GM12878 (cell line): ENCODE results near the gene DNAH17. TPM values are rescaled to one million over a fixed set of nuclear protein-coding genes. Genes with fewer than 3 reads are reported as not detected.

ENCODE experiments used
- ATAC-seq: fragments of 200-7000 bp; cut with Tn5 transposase; 3 replicates; pipeline ENCODE4 v1.9.1; 2020; ENCODE audit warnings: mild to moderate bottlenecking, moderate library complexity
- BruUV-seq: library from RNA; stranded (reverse); fragments of 400-500 nt; replicated peaks from 2 replicates; lab custom pipeline; 2021; lab: Mats Ljungman, UMichigan
- CTCF ChIA-PET: fragments of 300-600 bp; sonication (Branson Sonifier 250); formaldehyde crosslinking; extraction: SDS; loops from one replicate; lab custom pipeline; 2021; ENCODE audit warnings: inconsistent platforms; lab: Yijun Ruan, JAX
- POLR2A ChIA-PET: fragments of 350-600 bp; formaldehyde crosslinking; extraction: SDS; loops from one replicate; lab custom pipeline; 2021; ENCODE audit warnings: inconsistent platforms; lab: Charles Lee
- RAD21 ChIA-PET: fragments of 300-600 bp; sonication (Branson Sonifier 250); formaldehyde crosslinking; loops from one replicate; lab custom pipeline; 2023; ENCODE audit warnings: antibody characterized with exemption; ENCODE audit not compliant: unreplicated experiment; lab: Charles Lee
- SMC1A ChIA-PET: fragments of 300-600 bp; sonication (Branson Sonifier 250); formaldehyde crosslinking; loops from one replicate; lab custom pipeline; 2023; ENCODE audit not compliant: unreplicated experiment, uncharacterized antibody; lab: Charles Lee
- DNase-seq: peaks from one replicate; pipeline ENCODE4 v3.0.0-alpha.2; 2011; ENCODE audit warnings: low read depth, low spot score
- FAIRE-seq: peaks from 3 replicates; lab custom pipeline; 2011; peaks lifted over from hg19 to GRCh38; lab: Jason Lieb, UNC
- H2AFZ ChIP-seq: 2 replicates; pipeline ENCODE4 v1.6.0; 2011; ENCODE audit warnings: low read depth, low read length, control low read depth; ENCODE audit not compliant: control insufficient read depth
- H3K27ac ChIP-seq: 2 replicates; pipeline ENCODE4 v1.5.1; 2011; ENCODE audit warnings: control low read depth; ENCODE audit not compliant: control insufficient read depth, insufficient read depth
- H3K27me3 ChIP-seq, 2 experiments: replicated peaks in 1 of 2; 2 replicates each; pipeline versions ENCODE4 v1.6.0 to v1.6.1; 2011; ENCODE audit warnings: low read length in 1 of 2; ENCODE audit not compliant: control insufficient read depth in 2 of 2, insufficient read depth in 2 of 2
- H3K36me3 ChIP-seq, 2 experiments: 2 replicates each; pipeline ENCODE4 v1.5.1; 2011; ENCODE audit warnings: low read length in 1 of 2; ENCODE audit not compliant: control insufficient read depth in 2 of 2, insufficient read depth in 2 of 2
- H3K4me1 ChIP-seq: 2 replicates; pipeline ENCODE4 v1.6.1; 2011; ENCODE audit warnings: mild to moderate bottlenecking, low read length, moderate library complexity, mixed read lengths; ENCODE audit not compliant: control insufficient read depth, insufficient read depth
- H3K4me2 ChIP-seq: 2 replicates; pipeline ENCODE4 v1.6.0; 2011; ENCODE audit warnings: control low read depth; ENCODE audit not compliant: control insufficient read depth, insufficient read depth
- H3K4me3 ChIP-seq: fragments of 200-600 bp; sonication (generic); 2 replicates; pipeline ENCODE4 v1.5.1; 2016
- H3K79me2 ChIP-seq: 2 replicates; pipeline ENCODE4 v1.6.0; 2011; ENCODE audit warnings: low read length; ENCODE audit not compliant: control insufficient read depth, insufficient read depth
- H3K9ac ChIP-seq: 2 replicates; pipeline ENCODE4 v1.8.0; 2011; ENCODE audit warnings: low read length, control low read depth, mixed read lengths; ENCODE audit not compliant: control insufficient read depth, insufficient read depth
- H3K9me3 ChIP-seq: replicated peaks from 3 replicates; pipeline ENCODE4 v1.5.1; 2011; ENCODE audit warnings: mild to moderate bottlenecking, low read length; ENCODE audit not compliant: control insufficient read depth, insufficient read depth
- H4K20me1 ChIP-seq: 2 replicates; pipeline ENCODE4 v1.6.0; 2011; ENCODE audit not compliant: control insufficient read depth, insufficient read depth
- ATF7 ChIP-seq: fragments of 450-650 bp; IDR thresholded peaks from 2 replicates; pipeline ENCODE4 v1.6.1; 2016; ENCODE audit warnings: low read depth, mild to moderate bottlenecking
- BACH1 ChIP-seq: fragments of 450-650 bp; IDR thresholded peaks from 2 replicates; pipeline ENCODE4 v1.6.1; 2017; ENCODE audit warnings: mild to moderate bottlenecking, borderline replicate concordance
- EZH2 ChIP-seq: IDR thresholded peaks from 2 replicates; pipeline ENCODE4 v1.6.1; 2012; ENCODE audit warnings: low read depth, mild to moderate bottlenecking, control low read depth, inconsistent platforms, low read length, borderline replicate concordance; ENCODE audit not compliant: control insufficient read depth
- JUND ChIP-seq: IDR thresholded peaks from 2 replicates; pipeline ENCODE4 v1.6.1; 2012; ENCODE audit warnings: low read depth, mild to moderate bottlenecking, low read length, improper control_type of control experiment, moderate library complexity
- MTA3 ChIP-seq: IDR thresholded peaks from 2 replicates; pipeline ENCODE4 v1.6.1; 2012; ENCODE audit warnings: low read length, inconsistent platforms, borderline replicate concordance
- NBN ChIP-seq: fragments of 450-650 bp; IDR thresholded peaks from 2 replicates; pipeline ENCODE4 v1.6.1; 2016
- NFIC ChIP-seq: IDR thresholded peaks from 2 replicates; pipeline ENCODE4 v1.6.1; 2012; ENCODE audit warnings: low read depth, mild to moderate bottlenecking, inconsistent platforms, low read length, moderate library complexity
- NR2C2 ChIP-seq: IDR thresholded peaks from 2 replicates; pipeline ENCODE4 v1.6.1; 2011; ENCODE audit warnings: borderline replicate concordance, low read depth; ENCODE audit not compliant: control insufficient read depth, insufficient read length
- NRF1 ChIP-seq: conservative IDR thresholded peaks from 2 replicates; pipeline ENCODE4 v1.6.1; 2011; ENCODE audit warnings: mild to moderate bottlenecking, low read depth, low read length, improper control_type of control experiment
- RFX5 ChIP-seq: IDR thresholded peaks from 2 replicates; pipeline ENCODE4 v1.6.1; 2011; ENCODE audit warnings: low read depth, low read length, improper control_type of control experiment
- RUNX3 ChIP-seq: IDR thresholded peaks from 2 replicates; pipeline ENCODE4 v1.6.1; 2012; ENCODE audit warnings: low read length, inconsistent platforms
- SREBF2 ChIP-seq: IDR thresholded peaks from 2 replicates; pipeline ENCODE4 v1.6.1; 2012; ENCODE audit warnings: mild to moderate bottlenecking, low read length
- STAT3 ChIP-seq: IDR thresholded peaks from 2 replicates; pipeline ENCODE4 v1.6.1; 2011; ENCODE audit warnings: low read depth, low read length, improper control_type of control experiment
- ZBED1 ChIP-seq: IDR thresholded peaks from 2 replicates; pipeline ENCODE4 v1.6.1; 2016; ENCODE audit warnings: borderline replicate concordance
- WGBS: methylation state at CpG from one replicate; pipeline ENCODE4 v1.1.6; 2016; ENCODE audit warnings: low lambda C conversion rate; ENCODE audit not compliant: insufficient replicate concordance, insufficient coverage; ENCODE audit errors: missing lambda C conversion rate; 5-methylcytosine and 5-hydroxymethylcytosine counted together
- in situ Hi-C: fragments of 300-500 bp; cut with MboI; formaldehyde crosslinking; loops from 9 replicates; pipeline ENCODE4 v1.14.3; 2018; ENCODE audit warnings: mixed read lengths
- intact Hi-C: fragments of 100-400 bp; cut with micrococcal nuclease; formaldehyde crosslinking; loops from one replicate; pipeline ENCODE4 v1.14.2; 2022; ENCODE audit not compliant: unreplicated experiment
- polyA plus RNA-seq, 11 experiments: library from polyadenylated mRNA; depleted of rRNA in 4 of 11; unstranded in 6 of 11; stranded (reverse) in 5 of 11; fragments of >200 nt; fragmentation: Nextera tagmentation in 4 of 11; fragmentation: Illumina TruSeq in 1 of 11; extraction: Ambion mirVana in 4 of 11; extraction: Trizol in 1 of 11; gene quantifications; 1 replicate in 1 of 11; 2 replicates in 10 of 11; pipeline versions ENCODE4 v1.2.1 to v1.2.3, GENCODE V29; 2011 to 2016; ENCODE audit warnings: inconsistent platforms in 2 of 11, missing spikeins in 2 of 11, low read depth in 1 of 11
- total RNA-seq, 4 experiments: library from RNA; depleted of rRNA in 3 of 4; stranded (reverse); fragments of >200 nt in 3 of 4; fragmentation: Illumina TruSeq in 1 of 4; extraction: Trizol in 1 of 4; gene quantifications; 2 replicates each; pipeline versions ENCODE4 v1.2.1 to v1.2.3, GENCODE V29; 2013 to 2021
- TF ChIP-seq, protein P1 (sequence below): IDR thresholded peaks from 2 replicates; pipeline ENCODE4 v1.6.1; 2011; ENCODE audit warnings: borderline replicate concordance, low read depth, mild to moderate bottlenecking, moderate library complexity, low read length; ENCODE audit not compliant: insufficient read depth, poor library complexity, severe bottlenecking
- TF ChIP-seq, protein P2 (sequence below): IDR thresholded peaks from 2 replicates; pipeline ENCODE4 v1.6.1; 2011; ENCODE audit warnings: mild to moderate bottlenecking, low read depth, low read length, moderate library complexity; ENCODE audit not compliant: insufficient replicate concordance

Gene DNAH17
- total and polyA plus RNA-seq, 10 of the 15 experiments (the other 5 are each of a cell fraction or from before 2014, with no cell fraction given), result 0.16 to 2.9 (median 0.56) TPM

GRCh38 chr17:78611607-78612006 is 34.4 kb upstream of the DNAH17 start:
- FAIRE-seq (no peak), ATAC-seq (no peak)
- H3K9me3 ChIP-seq, result peaks cover 2% of the 10 kb centered on the region; the same call in 2 of the 3 replicates
- ChIA-PET SMC1A (interaction anchor here (1.4 kb wide), 1 partner anchor 19 kb away, joined by 4 read pairs; no protein-coding TSS in a partner anchor), POLR2A (no interaction called here), CTCF (no interaction called here)
- no peak overlapping the region for H2AFZ ChIP-seq
- H4K20me1 ChIP-seq, result no peaks in the 10 kb centered on the region
- TF ChIP-seq ATF7 (no peak), NRF1 (no peak), ZBED1 (no peak), MTA3 (no peak)
- TF ChIP-seq, protein P1, sequence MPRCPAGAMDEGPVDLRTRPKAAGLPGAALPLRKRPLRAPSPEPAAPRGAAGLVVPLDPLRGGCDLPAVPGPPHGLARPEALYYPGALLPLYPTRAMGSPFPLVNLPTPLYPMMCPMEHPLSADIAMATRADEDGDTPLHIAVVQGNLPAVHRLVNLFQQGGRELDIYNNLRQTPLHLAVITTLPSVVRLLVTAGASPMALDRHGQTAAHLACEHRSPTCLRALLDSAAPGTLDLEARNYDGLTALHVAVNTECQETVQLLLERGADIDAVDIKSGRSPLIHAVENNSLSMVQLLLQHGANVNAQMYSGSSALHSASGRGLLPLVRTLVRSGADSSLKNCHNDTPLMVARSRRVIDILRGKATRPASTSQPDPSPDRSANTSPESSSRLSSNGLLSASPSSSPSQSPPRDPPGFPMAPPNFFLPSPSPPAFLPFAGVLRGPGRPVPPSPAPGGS, result no peak
- TF ChIP-seq, all 136 proteins: peak for 0
- no peak overlapping the region for H3K4me2 ChIP-seq
- WGBS, result 4% methylated on average over 6 of the region's 6 CpGs
- intact Hi-C loops, result no loop called here
- H3K4me3 ChIP-seq, result no peak overlapping the region
- H3K79me2 ChIP-seq, result no peaks in the 10 kb centered on the region
- H3K9ac ChIP-seq, result no peak overlapping the region
- H3K27ac ChIP-seq, result no peak overlapping the region
- no peaks in the 10 kb centered on the region; a peak in 1 of 4 replicates for H3K27me3 ChIP-seq
- H3K36me3 ChIP-seq, result no peaks in the 10 kb centered on the region
- BruUV-seq, result no TSS peak
- DNase-seq, result no peak
- no peaks in the 10 kb centered on the region for H3K4me1 ChIP-seq
- RAD21 ChIA-PET, result no interaction called here
- in situ Hi-C loops, result no loop called here

GRCh38 chr17:78610951-78611511 is 33.8 kb upstream of the DNAH17 start:
- H3K27me3 ChIP-seq, result no peaks in the 10 kb centered on the region; a peak in 1 of 4 replicates
- ChIA-PET CTCF (no interaction called here), RAD21 (no interaction called here), POLR2A (no interaction called here), SMC1A (interaction anchor here (0.7 to 1.4 kb wide), 2 partner anchors 20 to 1920 kb away, joined by 3 to 4 read pairs; no protein-coding TSS in a partner anchor)
- intact Hi-C loops (no loop called here), in situ Hi-C loops (no loop called here)
- no TSS peak for BruUV-seq
- H4K20me1 ChIP-seq, result no peaks in the 10 kb centered on the region
- peaks cover 2% of the 10 kb centered on the region; the same call in 2 of the 3 replicates for H3K9me3 ChIP-seq
- FAIRE-seq, result no peak
- 43% methylated on average over 10 of the region's 10 CpGs for WGBS
- H3K4me2 ChIP-seq, result no peak overlapping the region
- H3K4me3 ChIP-seq, result no peak overlapping the region
- no peak overlapping the region for H2AFZ ChIP-seq
- H3K79me2 ChIP-seq, result no peaks in the 10 kb centered on the region
- H3K36me3 ChIP-seq, result no peaks in the 10 kb centered on the region
- DNase-seq, result no peak
- no peaks in the 10 kb centered on the region for H3K4me1 ChIP-seq
- no peak for ATAC-seq
- H3K27ac ChIP-seq, result no peak overlapping the region
- H3K9ac ChIP-seq, result no peak overlapping the region
- no peak for TF ChIP-seq RFX5
- no peak for TF ChIP-seq NBN
- no peak for TF ChIP-seq JUND
- TF ChIP-seq RUNX3, result no peak
- no peak for TF ChIP-seq NR2C2
- no peak for TF ChIP-seq NFIC
- TF ChIP-seq, protein P2, sequence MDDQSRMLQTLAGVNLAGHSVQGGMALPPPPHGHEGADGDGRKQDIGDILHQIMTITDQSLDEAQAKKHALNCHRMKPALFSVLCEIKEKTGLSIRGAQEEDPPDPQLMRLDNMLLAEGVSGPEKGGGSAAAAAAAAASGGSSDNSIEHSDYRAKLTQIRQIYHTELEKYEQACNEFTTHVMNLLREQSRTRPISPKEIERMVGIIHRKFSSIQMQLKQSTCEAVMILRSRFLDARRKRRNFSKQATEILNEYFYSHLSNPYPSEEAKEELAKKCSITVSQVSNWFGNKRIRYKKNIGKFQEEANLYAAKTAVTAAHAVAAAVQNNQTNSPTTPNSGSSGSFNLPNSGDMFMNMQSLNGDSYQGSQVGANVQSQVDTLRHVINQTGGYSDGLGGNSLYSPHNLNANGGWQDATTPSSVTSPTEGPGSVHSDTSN, result no peak
- no peak for TF ChIP-seq SREBF2
- no peak for TF ChIP-seq STAT3
- TF ChIP-seq BACH1, result no peak
- TF ChIP-seq ZBED1, result no peak
- TF ChIP-seq EZH2, result no peak
